GM21619 (cell line): ENCODE measurements around the gene SHB.
A peak's percentile ranks its signal among the peaks of the same experiment; 100 is the strongest.

Experiments
- ATAC-seq: cut with Tn5 transposase; IDR thresholded peaks from one replicate; pipeline ENCODE4 v1.9.1; 2021; ENCODE audit not compliant: unreplicated experiment

SHB gene

DNA sequence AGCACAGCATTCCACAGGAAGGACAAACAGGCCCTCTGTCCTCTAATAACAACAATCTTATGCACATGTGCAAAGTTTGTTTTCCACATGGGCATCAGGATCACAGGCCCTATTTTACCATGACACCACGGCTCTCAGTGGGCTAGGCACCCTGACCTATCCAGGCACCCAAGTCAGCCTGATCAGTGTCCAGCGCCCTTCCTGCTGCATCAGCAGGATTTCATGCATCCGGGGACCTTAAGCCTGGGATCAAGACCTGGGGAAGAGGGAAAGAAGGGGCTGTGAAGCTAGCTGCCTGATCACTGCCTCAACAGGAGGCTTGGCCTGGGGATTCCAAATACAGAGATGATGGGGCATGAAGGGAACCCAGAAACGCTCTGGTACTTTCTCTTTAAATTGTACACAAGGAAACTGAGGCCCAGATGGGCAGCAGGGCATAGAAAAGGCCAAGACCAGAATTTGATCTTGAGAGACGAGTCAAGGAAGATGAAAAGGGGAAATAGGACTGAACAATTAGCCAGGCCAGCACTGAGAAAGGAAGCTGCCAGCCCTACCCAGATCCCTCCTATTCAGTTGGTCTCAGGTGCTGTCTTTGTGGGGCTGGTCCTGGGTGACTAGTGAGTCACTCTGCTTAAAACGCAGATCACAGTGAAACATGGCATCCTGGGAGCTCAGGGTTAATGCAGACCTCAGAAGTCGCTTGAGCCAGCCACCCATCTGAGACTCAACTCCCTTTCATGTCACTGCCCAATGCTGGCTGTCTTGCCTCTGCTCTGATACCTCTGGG, 57.9 kb downstream of the SHB start:
- ATAC-seq, result no peak

DNA sequence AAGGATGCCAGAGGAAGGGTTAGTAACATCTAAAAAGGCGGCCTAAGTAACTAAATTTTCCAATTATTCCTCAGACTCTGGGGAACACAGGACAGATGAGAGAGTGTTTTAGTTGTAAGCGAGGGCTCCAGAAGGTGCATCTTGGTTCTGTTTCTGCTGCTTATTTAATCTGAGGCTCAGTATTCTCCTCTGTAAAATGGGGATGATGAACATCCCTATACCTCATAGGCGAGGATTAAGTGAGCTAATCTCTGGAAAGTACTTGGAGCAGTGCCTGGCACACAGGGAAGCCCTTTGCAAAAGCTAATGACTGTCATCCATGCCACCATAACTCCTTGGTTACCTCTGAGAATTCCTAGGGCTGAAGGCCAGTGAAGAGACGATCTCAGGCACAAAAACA, 59.0 kb downstream of the SHB start:
- ATAC-seq, result no peak

DNA sequence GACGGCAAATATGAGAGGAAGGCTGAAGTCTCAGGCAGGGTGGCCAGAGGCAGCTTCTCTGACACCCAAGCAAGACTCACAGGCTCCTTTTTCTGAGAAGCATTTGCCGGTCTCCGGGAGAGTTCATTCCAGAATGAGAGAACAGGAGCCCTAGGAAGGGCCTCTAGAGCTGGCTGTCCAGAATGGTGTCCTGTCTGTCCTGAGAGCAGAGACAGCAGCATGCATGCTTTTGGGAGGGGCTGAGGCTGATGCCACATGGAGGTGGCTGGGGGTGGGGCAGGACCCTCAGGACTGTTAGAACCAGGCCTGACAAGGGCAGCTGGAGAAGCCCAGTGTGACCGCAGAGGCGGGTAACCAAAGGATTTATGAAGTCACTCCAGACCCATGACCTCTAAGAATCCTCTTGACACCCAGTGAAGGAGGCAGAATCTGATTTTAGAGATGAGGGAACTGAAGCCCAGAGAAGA, 60.0 kb downstream of the SHB start:
- ATAC-seq, result no peak

DNA sequence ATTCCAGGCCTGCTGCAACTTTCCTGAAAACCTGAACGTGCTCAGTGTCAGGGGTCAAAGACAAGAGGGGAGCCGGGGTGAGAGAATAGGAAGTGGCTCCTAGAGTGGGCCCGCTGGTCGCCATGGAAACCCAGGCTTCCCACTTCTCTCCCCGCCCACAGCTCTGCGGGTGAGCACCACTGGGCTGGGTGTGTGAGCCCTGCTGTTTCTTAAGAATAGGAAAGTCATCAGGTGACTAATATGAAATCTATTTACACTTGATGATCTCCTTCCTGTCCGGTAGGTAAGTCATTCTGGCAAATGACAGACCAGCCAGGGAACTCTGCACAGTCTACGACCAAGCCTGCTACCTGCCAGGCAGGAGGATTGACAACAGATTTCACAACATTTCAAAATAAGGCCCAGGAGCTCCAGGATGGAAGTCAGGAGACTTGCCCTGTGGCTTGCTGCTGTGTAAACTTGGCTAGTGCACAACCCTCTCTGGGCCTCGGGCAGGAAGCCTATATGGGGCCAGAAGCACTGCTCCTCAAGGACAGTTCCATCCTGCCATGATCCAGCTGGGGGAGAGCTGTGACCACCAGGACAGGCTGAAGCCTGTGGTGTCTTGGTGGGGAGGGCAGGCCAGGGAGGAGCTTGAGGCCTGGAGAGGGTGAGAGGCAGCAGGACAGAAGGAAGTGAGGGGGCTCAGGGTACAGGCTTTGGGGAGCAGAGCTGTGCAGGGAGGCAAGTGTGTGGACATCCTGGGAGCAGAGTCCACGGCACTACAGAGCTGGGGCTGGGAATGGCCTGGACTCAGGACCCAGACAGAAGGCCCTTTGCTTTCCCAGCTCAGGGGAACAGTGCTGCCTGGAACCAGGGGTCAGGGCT, 60.6 kb downstream of the SHB start:
- peak; percentile 65 for ATAC-seq

DNA sequence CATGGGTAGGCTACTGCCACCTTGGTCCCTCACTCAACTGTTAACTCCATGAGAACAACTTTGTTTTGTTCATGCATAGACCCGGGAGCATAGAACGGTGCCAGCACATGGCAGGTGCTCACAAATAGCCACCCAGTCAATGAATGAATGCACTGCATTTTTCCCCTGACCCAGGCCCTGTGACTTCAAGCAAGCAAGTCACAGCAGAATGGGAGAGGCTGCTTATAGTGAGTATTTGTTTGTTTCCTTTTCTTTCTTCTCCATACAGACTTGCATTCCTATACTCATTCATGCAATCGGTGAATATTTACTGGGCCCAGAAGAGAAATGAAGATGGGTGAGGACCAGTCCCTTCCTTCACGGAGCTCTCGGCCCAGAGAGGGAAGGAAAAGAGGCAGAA, 62.0 kb downstream of the SHB start:
- ATAC-seq, result no peak

DNA sequence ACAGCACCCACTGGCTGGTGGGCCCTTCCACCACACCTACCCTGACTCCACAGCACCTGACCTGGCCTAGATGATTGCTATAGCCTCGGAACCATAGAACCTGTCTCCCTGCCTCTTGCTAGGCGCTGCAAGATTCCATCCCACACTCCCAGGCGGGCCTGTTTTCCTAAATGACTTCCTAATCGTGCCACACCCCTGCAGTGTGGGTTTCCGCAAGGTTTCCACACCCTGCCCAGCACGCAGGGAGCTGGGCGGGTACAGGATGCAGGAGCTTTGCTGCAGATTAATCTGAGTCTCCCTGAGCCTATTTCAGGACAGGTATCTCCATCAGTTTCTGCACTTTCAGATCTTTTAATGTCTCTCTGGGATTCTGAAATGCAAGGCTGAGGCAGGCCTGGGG, 62.9 kb downstream of the SHB start:
- no peak for ATAC-seq

DNA sequence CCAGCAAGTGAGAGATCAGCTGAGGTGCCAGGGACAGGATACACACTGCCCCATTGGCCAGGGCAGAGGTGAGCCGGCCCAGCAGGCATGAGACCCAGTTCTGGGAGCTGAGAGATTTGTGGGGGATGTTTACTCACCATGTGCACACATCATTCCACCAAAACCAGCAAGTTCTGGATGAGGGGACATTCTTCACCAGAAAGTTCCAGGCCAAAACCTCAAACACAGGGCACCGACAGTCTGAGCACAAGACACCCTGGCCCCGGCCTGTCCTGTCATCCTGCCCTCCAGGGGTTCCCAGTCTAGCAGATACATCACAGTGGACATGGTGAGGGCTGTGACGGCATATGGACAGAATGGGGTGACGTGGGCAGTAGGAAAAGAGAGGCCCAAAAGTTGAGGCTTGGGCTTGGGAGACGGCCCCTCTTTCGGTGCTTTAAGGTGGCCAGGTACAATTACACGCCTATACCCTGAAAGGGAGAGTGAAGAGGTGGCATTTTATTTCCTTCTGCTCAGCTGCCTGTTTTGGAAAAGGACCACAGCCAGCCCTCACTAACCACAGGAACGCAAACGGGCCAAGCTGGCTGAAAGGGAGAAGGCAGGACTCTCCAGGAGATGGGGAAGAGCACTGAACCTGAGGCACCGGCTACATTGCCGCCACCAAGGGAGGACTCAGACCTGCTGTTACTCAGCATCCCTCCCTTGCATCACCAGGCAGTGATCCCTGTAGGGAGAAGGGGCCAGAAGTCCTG, 64.0 kb downstream of the SHB start:
- no peak for ATAC-seq

DNA sequence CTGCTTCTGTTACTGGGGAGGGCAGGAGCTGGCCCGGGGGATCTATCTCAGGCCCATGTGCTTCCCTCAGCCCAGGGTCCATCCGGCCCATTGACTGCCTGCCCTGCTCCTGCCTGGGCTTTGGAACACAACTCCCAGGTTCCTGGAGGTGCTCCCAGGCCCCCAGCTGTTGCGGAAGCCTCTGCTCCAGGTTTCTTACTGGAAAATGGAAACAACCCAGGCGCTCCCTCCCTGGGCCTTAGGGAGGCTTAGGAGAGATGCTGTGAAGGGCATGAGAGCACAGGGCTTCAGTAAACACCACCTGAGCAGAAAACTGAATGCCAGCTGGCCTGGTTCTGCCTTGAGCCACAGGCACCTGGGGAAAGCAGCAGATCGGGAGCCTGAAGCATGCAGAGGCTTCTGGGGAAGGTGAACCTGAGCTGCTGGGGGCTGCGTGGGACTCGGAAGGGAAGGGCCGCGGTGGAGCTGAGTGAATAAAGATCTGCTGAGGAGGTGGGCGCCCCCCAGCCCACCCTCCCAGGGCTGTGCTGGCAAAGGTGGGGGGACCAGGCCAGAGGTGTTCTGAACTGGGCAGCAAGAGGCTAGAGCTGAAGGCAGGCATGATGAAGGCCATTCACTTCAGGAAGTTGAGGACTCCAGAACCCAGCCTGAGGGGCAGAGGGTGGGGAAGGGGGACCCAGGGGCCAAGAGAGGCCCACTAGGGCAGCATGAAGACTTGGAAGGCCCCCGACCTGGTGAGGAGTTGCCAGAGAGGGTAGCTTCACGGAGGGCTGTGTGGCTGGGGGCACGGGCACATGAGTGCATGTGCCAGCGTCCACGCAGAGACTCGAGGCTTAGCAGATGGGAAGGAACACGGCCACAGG, 64.8 kb downstream of the SHB start:
- no peak for ATAC-seq

DNA sequence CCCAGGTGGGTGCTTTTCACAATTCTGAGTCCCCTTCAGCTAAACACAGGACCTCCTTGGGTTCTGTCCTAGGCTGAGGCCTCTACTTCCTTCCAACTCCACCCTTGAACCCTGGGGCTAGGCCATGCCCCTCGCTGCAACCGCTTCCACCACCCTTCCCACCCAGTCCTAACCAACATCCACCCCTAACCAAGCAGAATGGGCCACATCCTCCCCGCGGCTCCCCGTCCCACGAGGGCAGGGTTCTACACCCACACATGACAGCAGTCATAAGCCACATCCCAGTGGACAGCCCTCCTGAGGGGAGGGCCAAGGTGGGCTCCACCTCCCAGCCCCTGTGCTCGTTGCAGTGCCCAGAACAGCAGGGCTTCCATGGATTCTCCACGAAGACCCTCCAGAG, 65.8 kb downstream of the SHB start:
- ATAC-seq, result no peak

DNA sequence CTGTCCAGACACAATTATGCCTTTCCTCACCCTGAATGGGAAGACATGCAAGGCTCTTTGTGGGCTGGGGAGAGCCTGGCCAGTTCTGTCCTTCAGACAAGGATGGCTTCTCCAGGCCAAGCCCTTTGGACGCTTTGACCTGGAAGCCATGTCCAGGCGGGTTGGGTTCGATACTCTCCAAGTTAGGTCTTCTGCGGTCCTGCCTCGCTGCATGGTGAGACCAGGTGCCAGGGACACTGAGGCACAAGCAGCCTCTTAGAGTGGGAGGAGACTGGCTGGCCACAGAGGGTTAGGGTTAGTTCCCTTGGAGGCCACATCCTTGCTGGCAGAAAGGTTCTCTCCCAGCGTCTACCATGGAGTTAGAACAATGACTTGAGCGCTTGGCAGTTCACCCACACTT, 67.6 kb downstream of the SHB start:
- ATAC-seq, result no peak

DNA sequence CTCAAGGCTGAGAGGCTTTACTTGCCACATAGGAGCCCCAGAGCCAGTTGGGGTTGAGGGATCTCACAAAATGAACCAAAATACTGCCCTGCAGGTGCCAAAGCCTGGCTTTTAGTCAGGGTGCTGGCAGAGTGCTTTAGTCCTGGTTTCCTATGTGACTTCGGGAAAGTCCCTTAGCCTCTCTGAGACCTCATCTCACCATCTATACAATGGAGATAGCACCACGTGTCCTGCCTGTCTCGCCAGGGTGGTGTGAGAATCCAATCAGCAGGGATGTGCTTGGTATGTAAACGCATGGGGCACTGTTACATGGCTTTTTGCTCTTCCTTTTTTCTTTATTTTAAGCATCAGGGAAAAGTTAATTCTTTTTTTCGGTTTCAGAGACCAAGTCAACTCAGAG, 68.3 kb downstream of the SHB start:
- ATAC-seq, result no peak

DNA sequence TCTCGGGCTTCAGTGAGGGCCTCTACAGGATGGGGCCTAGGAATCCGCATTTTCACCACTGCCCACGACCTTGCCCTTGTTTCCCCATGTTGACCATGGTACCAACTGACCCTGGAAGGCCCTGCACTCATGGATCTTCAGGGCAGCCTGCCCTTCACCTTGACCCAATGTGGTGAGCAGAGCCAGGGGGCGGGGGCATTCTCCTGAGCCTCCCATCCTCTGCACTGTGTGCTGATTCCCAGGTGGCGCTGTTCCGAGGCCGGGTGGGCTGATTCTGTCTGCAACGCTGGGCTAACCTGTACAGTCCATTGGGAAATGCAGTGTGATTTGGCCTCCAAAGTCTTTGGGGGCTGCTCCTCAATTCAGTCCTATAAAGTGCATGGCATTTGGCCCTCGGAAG, 68.7 kb downstream of the SHB start:
- ATAC-seq, result no peak

DNA sequence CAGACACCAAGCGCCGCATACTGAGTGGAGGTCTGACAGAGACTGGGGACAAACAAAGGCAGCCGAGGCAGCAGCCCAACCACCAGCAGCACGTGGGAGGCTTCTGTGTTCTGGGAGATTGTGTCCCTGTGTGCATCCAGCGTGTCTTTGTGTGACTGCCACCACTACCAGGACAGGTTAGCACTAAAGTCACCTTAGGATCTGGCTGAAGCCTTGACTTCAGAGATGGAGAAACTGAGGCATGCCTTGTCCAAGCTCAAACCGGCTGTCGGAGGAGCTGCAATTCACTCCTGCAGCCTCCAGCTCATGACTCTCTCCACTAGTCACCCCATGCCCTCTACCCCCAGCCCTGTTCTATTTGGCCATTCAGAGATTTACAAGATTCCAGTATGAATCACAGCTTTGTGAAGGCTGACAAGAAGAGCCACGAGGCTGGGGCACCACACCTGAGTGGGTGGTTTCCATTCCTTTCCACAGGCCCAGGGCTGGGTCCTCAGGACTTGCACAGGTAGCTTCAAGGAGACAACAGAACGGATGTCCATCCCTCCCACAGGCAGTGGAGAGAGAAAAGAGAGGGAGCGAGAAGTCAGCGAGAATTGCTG, 69.3 kb downstream of the SHB start:
- no peak for ATAC-seq

DNA sequence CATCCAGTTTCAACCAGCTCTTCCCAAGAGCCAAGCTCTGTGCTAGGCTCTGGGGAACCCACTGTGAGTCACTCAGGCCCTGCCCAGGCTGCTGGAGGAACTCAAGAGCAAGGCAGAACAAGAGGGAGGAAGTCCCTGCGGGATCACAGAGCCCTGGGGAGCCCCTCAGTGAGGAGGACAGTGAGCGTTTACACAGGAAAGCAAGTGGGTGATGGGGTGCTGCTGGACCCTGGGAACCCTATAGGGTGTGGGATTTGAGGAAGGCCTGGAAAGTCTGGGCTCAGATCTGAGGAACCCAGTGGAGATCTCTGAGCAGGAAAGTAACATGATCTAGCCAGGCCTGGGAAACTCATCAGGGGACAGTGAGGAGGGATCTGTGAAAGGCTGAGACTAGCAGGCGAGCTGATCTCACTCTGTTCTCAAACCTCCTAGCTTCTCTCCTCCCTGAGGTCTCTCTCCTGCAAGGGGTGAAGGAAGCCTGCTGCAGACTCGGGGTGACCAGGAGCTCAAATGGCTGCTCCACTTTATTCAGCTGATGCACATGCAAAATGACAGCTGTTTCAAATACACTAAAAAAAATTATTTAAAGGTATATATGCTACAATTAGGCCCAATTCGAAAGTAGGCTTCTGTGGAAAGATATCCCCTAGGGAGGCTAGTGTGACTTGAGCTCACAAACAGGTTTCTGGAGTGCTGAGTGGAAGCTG, 70.0 kb downstream of the SHB start:
- ATAC-seq, result no peak

DNA sequence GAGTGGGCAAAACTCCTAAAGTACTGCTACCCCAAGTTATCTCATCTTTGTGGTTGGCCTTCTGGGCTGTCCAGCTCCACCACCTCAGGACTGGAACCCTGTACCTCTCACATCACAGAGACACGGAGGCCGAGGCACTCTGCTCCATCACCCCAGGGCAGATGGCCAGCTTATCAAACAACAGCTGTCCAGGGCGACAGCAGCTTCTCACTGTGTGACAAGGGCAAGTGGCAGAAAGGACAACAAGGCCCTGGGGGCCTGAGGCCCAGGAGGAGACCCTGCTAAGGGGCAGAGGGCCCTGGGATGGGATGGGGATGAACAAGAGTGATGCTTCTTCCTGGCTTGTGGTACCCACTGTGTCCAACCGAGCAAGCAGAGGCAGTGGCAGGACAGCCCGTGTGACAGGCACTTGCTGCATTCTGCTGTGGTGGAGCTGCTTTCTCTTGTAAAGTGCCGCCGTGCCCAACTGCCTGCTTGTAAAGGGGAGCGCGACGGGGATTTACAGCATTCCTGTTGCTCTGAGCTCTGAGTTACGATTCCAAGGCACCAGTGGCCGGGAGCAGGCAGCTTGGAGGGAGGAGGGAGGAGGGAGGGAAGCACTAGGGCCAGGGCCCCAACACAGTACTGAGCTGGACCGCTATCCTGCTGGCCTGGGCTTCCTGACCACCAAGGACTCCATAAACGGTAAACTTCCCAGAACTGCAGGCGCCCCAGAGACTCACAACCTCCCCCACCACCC, 71.2 kb downstream of the SHB start:
- ATAC-seq, result no peak

DNA sequence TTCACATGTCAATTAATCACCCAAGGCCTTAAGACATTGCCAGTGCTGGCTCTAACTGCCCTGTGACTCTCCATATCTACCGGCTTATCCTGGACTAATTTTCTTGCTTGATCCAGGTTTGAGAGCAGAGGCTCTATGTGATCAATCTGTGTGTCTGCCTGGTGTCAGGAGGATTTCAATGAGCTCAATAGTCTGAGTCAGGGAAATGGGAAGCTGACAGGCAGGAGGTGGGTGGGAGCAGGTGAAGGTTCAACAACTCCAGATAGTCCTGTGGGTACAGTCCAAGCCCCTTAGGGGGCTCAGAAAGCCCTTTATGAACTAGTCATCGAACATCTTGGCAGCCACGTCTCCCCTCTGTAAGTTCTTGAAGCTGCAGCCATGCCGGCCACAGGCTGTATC, 72.2 kb downstream of the SHB start:
- ATAC-seq, result no peak

DNA sequence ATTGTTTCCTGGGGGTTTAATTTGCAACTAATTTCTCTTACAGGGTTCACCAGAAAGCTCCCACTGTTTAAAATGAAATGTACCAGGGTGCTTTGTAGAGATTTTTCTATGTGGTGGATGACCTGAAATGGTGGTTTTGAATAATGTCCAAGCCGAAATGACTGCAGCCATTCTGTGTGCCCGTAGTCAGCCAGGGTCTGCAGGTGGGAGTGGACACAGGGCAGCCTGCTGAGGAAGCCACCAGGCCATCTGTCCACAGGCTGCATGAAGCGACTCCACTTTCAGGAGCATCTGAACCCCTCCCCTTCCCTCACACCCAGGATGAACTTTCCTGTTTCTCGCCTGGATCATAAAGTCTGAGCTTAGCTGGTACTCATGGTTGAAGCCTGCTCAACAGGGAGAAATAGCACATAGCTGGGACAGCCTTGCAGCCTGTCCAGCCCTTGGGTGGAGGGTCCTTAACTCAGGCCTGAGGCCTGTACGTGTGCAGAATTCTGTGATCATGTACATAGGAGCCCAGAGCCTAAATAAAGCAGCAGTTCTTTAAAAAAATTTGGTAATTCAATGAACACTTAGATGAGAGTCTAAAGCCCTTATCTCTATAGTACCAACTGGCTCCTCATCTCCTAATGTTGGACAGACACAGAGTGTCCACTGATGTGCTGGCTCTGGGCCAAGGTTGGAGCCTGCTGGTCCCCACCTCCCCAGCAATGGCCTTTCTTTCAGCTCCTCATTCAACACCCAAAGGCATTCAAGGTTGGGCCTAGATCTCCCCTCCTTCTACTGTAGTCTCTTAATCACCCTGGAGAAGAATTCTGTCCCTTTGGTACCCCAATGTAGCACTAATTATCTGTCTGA, 72.8 kb downstream of the SHB start:
- ATAC-seq, result no peak

DNA sequence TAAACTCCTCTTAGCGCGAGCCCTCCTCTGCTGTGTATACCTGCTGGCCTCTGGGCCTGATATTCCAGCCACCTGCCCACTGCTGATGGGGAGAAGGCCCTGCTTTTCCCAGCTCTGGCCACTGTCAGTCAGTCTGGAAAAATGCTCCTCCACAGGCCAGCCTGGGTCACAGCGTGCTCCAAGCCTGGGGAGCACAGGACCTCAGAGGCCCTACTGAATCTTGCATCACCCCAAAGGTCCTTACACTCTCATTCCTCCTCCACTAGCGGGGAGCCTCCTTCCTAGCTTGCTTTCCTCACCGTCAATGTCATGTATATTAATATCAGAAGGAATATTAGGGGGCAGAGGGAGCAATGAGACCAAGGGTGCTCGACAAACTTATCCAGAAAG, 73.7 kb downstream of the SHB start:
- no peak for ATAC-seq
